CD4-positive, alpha-beta T cell treated with Interferon alpha-2 for 1 hour (primary cell): ENCODE results near the gene HPCAL1.
"Not testable (repeated sequence)": the region's sequence is repeated elsewhere in the genome, so short reads cannot be mapped to it uniquely, and the experiment has no call there.

Experiments used
- DNase-seq, 2 donors: peaks; one replicate each; pipeline ENCODE4 v3.0.0-alpha.2; 2020 to 2022

HPCAL1 gene

GRCh38 chr2:10302479-10303180 is at the start of gene HPCAL1:
TSS of gene HPCAL1 (plus strand) at chr2:10302904. CDS start at chr2:10419758, 116,854 bp downstream.
- peak; percentile 85 for DNase-seq

GRCh38 chr2:10253596-10254372 is 48.9 kb upstream of the HPCAL1 start:
- DNase-seq, result no peak

DNA sequence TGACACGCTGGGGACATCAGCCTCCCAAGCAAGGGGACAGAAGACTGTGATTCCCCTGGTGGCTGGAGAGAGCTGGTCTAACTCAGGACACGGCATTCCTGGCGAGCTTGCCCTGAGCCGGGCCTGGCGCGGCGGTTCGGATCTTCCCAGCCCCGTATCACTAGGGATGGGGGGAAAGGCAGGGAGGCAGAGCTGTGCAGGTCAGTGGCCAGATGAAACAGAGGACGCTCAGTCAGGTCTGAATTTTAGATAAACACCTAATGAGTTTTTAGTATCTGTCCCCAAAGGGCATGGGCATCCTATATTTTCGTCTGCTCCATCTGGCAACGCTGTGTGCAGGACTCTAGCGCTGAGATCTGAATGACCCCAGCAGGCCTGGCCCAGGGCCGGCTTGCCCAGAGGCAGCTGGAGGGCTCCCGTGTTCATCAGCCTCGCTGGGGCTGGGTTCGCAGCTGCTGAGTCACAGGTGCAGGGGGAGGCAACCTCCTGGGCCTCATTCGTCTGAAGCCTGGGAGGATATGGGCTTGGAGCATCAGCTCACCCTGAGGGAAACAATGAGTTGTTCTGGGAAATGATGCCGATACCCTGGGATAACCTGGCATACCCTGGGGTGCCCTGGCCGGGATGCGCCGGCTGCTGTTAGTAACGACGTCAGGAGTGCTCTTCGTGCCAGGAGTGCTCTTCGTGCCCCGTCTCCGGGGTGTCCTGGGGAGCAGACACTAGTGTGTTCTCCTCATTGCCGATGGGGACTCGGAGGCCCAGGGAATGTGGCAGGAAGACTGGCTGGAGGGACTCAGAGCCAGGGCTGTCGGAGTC is 48.1 kb upstream of the HPCAL1 start:
- DNase-seq, result no peak

DNA sequence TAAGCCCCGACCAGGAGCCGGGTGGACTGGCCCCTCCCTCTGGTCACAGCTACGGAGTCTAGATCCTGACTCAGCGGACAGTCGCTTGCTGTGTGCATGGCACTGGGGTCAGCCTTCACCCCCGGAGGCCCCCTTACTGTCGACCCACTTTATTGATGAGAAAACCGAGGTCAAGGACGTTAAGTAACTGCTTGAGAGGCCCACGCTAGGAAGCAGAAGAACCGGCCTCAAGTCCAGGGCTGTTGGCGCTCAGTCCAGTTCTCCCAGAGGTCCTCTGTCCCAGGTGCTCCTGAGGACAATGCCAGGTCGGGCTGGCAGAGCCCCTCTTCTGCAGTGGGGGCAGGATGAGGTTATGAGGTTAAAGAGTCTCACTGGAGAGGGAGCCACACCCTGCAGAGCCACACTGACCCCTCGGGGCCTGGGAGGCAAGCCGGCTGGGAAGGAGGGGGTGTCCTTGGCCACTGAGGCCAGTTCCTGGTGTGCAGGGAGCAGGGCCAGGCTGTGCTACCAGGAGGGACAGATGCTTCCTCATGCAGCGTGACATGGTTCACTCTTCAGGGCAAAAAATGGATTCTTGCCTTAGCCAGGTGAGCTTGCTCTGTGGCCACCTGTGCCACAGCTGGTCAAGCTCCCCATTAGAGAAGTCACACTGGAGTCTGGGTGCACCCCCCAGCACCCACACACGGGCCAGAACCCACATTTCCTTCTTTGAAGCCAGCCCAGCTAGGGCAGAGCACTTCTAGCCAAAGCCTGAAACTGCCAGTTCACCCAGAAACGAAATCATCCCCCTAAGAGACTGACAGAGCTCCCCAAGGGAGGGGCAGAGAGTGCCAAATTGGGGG is 47.3 kb upstream of the HPCAL1 start:
- no peak for DNase-seq

- no peak for DNase-seq
Observed at GRCh38 chr2:10256031-10256514, 46.6 kb upstream of the HPCAL1 start.

- DNase-seq, result no peak
Observed at GRCh38 chr2:10256515-10257031, 46.1 kb upstream of the HPCAL1 start.

GRCh38 chr2:10257036-10257435 is 45.7 kb upstream of the HPCAL1 start:
- DNase-seq, result no peak

DNA sequence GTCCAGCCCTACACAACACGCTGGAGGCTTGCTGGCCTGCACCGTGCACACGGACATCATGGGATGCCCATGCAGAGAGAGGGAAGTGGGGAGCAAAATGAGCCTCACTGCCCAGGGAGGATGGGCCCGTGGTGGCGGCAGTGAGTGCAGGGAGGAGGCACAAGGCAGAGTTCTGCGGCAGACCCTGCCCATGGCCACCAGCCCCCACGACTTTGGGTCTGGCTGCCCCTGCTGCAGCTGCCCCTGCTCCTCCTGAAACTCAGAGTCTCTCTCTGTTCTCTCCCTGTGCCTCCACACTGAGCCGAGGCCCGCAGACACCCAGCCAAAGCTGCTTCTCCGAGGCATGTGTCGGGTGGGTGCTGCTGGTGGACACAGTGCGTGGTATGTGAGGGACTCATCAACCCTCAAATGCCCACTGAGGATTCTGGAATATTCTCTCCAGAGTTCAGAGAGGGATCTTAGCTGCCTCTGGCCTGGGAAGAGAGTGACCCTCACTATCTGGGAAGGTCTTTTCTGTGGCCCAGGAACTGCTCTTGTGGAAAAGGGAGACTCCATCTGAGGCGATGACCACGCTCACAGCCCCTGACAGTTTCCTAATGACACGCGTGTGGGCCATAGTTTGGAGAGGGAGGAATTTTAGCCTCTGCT is 45.1 kb upstream of the HPCAL1 start:
- DNase-seq, result no peak

- no peak for DNase-seq
Observed at GRCh38 chr2:10258326-10258725, 44.4 kb upstream of the HPCAL1 start.

DNA sequence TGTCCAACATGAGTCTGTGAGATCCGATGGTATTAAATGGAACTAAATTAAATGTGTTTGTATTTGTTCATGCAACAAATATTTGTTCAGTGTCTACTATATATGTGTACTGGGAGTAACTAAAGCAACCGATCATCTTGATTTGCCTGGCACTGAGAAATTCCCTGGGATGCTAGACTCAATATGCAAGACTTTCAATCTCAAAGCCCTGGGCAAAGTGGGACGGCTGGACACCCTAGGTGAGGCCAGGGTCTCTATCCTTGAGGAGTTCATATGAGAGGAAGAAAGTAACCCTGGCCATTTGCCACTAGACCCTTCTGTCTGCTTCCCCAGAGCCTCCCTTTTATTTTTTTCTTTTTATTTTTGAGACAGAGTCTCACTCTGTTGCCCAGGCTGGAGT is 44.0 kb upstream of the HPCAL1 start:
- no peak for DNase-seq

DNA sequence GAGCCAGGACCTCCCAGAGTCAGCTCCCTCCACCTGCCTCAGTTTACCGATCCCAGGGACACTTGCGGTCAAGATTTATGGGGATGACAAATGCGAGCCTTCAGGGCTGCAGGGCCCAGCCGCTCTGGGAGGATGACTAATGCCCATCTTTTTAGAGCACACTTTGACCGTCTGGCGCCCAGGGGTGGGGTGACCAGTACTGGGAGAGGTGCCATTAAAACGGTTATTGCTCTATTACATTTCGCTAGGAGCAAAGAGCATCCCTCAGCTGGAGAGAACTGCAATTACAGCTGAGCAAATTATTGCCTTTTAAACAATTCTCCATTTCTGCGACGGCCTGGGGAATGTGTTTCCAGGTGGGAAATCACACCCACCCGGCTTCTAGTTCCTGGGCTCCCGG is 42.6 kb upstream of the HPCAL1 start:
- DNase-seq, result no peak

- not testable (repeated sequence) for DNase-seq
Observed at GRCh38 chr2:10263526-10263925, 39.2 kb upstream of the HPCAL1 start.

DNA sequence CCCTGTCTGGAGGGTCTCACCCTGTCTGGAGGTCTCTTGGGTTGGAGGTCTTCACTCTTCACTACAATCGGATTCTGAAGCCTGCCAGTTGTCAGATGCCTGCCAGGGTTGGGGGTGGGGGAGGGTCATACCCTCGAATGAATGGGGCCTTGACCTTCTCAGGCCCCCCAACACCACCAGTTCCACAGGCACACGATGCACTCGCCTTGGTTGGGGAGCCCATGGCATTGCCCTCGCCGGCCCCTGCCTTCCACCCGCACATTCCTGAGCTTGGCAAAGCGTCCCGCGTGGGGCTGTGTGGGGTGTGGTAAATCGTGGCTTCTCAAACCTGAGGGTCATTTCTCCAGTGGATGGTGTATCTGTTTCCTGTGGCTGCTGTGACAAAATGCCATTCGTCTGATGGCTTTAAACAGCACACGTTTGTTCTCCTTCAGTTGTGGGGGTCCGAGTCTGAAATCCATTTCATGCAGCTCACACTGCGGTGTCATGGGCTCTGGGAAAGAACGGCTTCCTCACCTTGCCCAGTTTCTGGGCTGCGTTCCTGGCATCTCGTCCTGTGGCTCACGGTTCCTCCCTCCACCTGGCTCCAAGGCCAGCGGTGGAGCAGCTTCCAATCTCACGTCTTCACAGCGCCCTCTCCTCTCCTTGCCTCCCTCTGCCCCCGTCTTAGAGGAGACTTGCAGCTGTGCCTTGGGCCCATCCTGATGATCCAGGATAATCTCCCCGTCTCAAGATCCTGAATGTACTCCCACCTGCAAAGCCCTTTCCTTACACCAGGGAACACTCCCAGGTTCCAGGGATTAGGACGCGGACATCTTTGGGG is 38.0 kb upstream of the HPCAL1 start:
- no peak for DNase-seq

DNA sequence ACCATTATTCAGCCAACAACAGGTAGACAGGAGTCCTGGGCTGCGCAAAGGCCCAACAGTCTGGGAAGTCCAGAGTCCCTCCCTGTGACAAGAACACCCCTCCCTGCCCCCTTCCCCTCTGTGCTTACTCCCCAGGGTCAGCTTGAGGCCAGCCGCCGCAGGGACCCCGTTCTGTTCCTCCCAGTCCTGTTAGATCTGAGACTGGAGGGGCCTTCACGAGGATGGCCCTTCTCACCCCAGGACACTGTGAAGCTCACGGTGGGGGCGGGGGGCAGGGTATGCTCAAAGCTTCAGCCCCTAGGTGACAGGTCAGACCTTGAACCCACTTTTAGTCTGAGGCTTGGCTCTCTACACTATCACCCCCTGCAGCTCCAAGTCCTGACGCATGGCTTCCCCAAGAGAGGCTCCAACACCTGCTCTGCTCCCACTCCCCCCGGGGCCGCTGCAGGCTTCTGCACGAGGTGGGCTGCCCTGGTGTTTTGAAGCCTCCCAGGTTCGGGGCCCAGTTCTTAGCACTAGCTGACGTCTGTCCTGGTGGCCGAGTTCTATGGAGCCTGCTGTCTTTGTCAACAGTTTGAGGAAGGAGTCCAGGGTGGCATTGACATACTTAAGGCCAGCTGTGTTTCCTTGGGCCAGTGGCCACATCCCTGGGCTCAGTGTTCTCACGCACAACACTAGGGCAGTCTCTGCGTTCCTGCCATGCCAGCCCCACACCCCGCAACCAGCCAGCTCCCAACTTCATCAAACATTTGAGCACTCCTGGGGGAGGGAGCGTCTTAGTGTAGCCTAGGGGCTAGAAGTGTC is 37.2 kb upstream of the HPCAL1 start:
- no peak for DNase-seq

GRCh38 chr2:10266133-10266620 is 36.5 kb upstream of the HPCAL1 start:
- DNase-seq, result no peak

- no peak for DNase-seq
Observed at GRCh38 chr2:10267036-10267435, 35.7 kb upstream of the HPCAL1 start.

DNA sequence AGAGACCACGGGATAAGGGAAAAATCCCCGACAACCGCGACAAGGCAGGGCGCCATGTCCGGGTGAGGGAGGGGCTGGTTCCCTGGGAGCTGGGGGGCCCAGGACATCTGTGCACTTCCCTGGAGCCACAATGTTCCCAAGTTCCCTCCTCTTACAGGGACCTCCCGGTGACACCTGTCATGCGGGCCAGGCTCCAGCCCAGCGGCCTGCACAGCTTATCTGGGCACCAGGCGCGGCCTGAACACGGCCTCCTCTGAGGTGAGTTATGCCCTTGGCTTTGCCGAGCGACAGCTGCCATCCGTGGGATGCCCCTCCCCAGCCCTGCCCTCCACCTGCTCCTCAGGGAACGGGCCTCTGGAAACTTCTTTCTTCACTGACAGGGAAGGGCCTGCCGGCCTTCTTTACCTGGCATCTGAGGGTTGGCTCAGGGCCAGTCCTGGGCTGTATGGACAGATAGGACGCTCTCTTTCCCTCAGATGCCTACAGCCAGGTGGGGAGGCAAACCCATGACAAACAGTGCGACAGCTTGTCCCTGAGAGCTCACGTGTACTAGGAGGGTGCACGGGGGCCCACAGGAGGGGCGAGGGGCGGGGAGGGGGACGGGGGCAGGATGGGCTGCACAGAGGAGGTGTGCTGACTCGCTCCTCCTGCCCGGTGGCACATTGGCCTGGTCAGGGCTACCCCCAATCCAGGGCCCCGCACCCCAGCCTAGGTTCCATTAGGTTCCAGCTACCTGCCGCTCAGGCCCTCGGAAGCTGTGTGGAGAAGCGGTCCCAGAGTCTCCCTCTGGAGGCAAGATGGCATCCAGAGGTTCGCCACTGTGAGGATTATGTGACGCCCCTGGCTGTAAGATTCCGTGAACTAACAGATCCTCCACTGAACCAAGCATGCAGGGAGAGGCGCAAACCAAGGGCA is 34.9 kb upstream of the HPCAL1 start:
- no peak for DNase-seq

DNA sequence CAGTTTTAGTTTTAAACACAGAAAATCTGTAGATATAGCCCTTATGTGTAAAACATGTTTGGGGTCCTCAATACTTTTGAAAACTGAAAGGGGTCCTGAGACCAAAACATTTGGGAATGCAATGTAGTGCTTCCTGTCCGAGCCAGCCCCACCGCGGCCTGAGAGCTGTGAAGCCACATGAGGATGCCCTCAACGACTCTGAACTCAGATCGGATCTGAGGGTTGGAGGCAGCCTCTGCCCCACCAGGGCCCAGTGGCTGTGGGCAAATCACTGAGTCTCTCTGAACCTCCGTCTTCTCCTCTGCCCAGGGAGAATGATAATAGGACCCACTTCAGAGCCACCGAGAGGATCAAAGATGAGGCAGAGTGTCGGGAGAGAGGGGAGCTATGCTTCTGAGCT is 33.4 kb upstream of the HPCAL1 start:
- no peak for DNase-seq
